Coronary artery (tissue), 2 donors: ENCODE measurements around the gene C9orf50.
"Not testable (repeated sequence)": the region's sequence is repeated elsewhere in the genome, so short reads cannot be mapped to it uniquely, and the experiment has no call there.

Experiments
- DNase-seq: peaks from one replicate; pipeline ENCODE4 v3.0.0-alpha.2; 2017; ENCODE audit warnings: low spot score
- H3K27ac ChIP-seq, 2 donors: fragments of 200-600 bp; sonication (generic); one replicate each; pipeline ENCODE4 v1.5.1; 2016 to 2019
- H3K4me3 ChIP-seq: fragments of 200-600 bp; sonication (generic); 2 replicates; pipeline ENCODE4 v1.5.1; 2016; ENCODE audit warnings: mild to moderate bottlenecking, moderate library complexity
- CTCF ChIP-seq: fragments of 200-600 bp; sonication (generic); IDR thresholded peaks from one replicate; pipeline ENCODE4 v1.5.1; 2019; ENCODE audit warnings: antibody characterized with exemption

C9orf50 gene

GRCh38 chr9:129595903-129596540, 24.9 kb downstream of the C9orf50 start:
- Histone ChIP-seq H3K27ac (peak overlapping the region in 1 of 2 donors; percentile 97), H3K4me3 (no peak overlapping the region)
- no peak for DNase-seq
- TF ChIP-seq CTCF: no peak

GRCh38 chr9:129595311-129595741, 25.6 kb downstream of the C9orf50 start:
- no peak overlapping the region for H3K4me3 ChIP-seq
- no peak overlapping the region for H3K27ac ChIP-seq
- TF ChIP-seq CTCF: no peak
- no peak for DNase-seq

GRCh38 chr9:129594632-129595031, 26.3 kb downstream of the C9orf50 start:
- H3K4me3 ChIP-seq: no peak overlapping the region
- H3K27ac ChIP-seq: no peak overlapping the region
- no peak for DNase-seq
- no peak for TF ChIP-seq CTCF

GRCh38 chr9:129592790-129593189, 28.1 kb downstream of the C9orf50 start:
- not testable (repeated sequence) for H3K27ac ChIP-seq, H3K4me3 ChIP-seq, DNase-seq

- no peak for TF ChIP-seq CTCF
- no peak overlapping the region for H3K27ac ChIP-seq
- no peak overlapping the region for H3K4me3 ChIP-seq
- DNase-seq: no peak
Observed at GRCh38 chr9:129591916-129592315, 29.0 kb downstream of the C9orf50 start.

- Histone ChIP-seq H3K27ac (no peak overlapping the region), H3K4me3 (no peak overlapping the region)
- no peak for TF ChIP-seq CTCF
- DNase-seq: no peak
Observed at GRCh38 chr9:129590466-129590865, 30.4 kb downstream of the C9orf50 start.

GRCh38 chr9:129587487-129588262, 33.2 kb downstream of the C9orf50 start:
- TF ChIP-seq CTCF: no peak
- Histone ChIP-seq H3K27ac (no peak overlapping the region), H3K4me3 (no peak overlapping the region)
- no peak for DNase-seq
